Erythroblast (primary cell): ENCODE data around the gene BMAL1.

Experiments used
- GATA1 ChIP-seq: IDR thresholded peaks from 2 replicates; pipeline ENCODE4 v1.6.1; 2011; ENCODE audit warnings: low read depth, mild to moderate bottlenecking, control low read depth, low read length, moderate library complexity
- POLR2A ChIP-seq: IDR thresholded peaks from 2 replicates; pipeline ENCODE4 v1.6.1; 2011; ENCODE audit warnings: mild to moderate bottlenecking, low read length

GRCh38 chr11:13324709-13325108 lies 47.1 kb downstream of the BMAL1 start:
- TF ChIP-seq POLR2A (no peak), GATA1 (no peak)
